Myocyte (in vitro differentiated cells): ENCODE measurements around the gene COG4. TPM values are rescaled to one million over a fixed set of nuclear protein-coding genes. Genes with fewer than 3 reads are reported as not detected.

ENCODE experiments used
- DNase-seq: peaks from one replicate; pipeline ENCODE4 v3.0.0-alpha.2; 2012; ENCODE audit warnings: low read depth
- total RNA-seq: library from RNA; depleted of rRNA; stranded (reverse); fragments of >200 nt; gene quantifications from 2 replicates; pipeline ENCODE4 v1.2.3, GENCODE V29; 2014

The COG4 gene
- total RNA-seq, 1 donor from 2014 or later = 63.1 TPM

DNA sequence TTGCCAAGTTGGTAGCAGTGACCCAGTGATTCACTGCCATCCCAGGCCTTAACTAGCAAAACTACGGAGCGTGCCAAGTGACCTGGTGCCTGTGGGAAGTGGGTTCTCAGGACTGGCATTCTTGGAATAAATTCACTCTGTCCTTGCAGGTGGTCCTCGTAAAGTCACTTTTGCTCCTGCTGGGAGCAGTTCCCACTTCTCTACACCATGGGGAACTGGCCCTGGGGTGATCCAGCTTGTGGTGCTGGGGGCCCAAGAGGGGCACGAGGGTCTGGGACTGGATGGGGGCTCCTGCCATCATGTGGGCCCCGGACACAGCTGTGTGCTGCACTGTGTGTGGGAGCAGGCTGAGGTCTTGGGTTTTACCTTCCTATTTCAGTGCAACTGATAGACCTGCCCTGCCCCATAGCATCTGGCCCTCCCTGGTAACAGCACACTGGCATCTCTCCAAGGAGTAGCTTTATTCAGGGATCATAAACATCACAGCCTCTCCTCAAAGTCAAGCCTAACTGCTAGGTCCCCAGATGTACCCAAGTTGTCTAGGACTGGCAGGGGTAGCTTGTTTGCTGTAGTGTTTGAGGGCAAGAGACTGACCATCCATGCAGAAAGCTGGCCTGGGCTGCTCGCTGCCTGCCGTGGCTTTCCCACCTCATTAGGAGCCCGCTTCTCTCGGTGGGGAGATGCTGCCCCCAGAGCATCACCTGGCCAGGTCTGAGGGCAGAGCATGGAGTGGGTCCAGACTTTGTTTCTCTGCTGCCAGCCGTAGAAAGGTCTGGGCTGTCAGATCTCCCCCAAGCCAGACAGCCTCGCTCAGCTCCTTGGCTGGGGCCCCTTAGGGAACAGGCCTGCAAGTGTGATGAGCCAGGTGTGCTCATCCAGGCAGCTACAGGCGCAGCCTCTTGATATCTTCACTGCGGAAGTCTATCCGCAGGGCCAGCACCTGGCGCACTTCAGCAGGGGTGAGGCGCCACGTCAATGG is 42.9 kb downstream of the COG4 start:
- no peak for DNase-seq

DNA sequence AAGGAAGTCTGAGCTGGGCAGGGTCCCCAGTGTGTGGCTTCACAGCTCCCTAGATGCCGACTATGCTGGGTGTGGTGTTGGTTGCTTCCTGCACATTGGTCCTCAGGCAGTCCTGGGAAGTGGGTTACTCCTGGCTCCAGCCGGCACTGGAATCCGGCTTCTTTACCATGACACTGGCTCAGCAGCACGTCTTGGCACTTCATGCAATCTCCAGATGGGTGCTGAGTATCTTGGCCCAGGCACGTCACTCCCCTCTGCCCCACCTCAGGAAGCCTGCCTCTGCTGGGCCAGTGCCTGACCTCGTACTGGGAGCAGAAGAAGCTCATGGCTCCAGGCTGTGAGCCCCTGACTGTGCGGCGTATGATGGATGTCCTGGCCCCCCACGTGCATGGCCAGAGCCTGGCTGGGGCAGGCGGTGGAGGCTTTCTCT is 44.4 kb downstream of the COG4 start:
- DNase-seq = no peak

DNA sequence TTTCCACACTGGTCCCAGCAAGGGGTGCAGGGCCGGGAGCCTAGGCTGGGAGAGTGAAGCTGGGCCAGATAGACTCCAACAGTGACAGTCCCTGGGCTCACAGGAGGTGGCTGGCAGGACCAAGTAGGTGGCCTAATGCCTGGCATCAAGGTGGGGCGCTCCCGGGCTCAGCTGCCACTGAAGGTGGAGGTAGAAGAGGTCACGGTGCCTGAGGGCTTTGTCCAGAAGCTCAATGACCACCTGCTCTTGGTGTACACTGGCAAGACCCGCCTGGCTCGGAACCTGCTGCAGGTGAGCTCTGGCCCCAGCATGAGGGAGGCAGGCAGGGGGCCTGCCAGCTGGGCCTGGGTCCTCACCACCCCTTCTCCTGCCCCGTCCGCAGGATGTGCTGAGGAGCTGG is 45.2 kb downstream of the COG4 start:
- DNase-seq = no peak

DNA sequence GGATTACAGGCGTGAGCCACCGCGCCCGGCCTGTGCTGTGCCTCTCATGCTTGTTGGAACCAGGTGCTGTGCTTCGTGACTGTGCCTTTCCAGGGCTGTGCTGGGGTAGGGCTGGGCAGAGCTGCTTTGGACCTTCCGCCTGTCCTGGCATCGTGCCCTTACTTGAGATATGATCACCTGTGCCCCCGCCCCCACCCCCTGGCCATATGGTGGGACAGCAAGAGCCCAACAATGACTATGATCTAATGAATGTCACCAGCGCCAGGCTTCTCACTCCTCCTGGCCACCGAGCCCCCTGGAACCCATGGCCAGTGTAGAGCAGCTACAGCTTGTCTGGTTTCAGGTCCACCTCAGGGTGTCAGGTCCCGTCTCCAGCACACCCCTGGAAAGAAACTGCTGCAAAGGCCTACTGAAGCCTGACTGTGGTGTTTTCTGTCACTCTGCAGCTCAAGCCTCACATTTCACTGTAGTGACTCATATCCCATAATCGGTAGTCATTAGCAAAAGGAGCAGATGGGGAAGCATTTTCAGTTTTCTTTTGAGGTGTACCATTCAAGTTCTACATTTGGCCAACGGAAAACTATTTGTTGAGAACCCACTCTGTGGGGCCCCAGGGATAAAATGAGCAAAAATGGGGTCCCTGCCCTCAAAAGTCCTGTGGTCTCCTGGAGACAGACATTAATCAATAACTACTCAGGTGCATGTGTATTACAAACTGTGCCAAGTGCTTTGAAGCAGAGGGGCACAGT is 46.9 kb downstream of the COG4 start:
- peak; percentile 85 for DNase-seq

DNA sequence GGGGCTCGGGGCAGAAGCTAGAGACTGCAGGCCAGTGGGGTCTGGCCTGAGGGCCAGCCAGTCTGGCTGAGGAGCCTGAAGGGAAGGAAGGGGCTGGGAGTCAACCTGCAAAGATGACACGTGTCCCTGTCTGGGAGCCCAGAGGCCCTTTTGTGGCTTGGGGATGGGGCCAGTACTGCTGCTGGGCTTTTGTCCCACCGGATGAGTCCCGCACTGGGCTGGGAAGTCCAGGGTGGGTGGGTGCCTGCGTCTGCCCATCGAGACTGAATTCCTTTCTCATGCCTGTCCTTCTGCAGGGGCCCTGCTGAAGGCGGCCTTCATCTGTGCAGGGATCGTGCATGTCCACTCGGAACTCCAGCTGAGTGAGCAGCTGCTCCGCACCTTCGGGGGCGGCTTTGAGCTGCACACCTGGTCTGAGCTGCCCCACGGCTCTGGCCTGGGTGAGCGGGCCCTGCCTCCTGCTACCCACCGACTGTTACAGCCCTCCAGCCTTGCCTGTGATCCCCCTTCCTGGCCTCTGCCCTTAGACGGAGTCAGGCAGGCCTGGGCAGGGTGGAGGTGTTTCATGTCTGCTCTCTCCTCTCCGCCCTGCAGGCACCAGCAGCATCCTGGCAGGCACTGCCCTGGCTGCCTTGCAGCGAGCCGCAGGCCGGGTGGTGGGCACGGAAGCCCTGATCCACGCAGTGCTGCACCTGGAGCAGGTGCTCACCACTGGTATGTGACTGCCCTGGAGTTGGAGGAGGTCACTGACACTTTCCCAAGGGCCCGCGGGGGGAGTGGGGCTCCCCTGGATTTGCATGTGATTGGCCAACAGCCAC is 48.1 kb downstream of the COG4 start:
- no peak for DNase-seq

DNA sequence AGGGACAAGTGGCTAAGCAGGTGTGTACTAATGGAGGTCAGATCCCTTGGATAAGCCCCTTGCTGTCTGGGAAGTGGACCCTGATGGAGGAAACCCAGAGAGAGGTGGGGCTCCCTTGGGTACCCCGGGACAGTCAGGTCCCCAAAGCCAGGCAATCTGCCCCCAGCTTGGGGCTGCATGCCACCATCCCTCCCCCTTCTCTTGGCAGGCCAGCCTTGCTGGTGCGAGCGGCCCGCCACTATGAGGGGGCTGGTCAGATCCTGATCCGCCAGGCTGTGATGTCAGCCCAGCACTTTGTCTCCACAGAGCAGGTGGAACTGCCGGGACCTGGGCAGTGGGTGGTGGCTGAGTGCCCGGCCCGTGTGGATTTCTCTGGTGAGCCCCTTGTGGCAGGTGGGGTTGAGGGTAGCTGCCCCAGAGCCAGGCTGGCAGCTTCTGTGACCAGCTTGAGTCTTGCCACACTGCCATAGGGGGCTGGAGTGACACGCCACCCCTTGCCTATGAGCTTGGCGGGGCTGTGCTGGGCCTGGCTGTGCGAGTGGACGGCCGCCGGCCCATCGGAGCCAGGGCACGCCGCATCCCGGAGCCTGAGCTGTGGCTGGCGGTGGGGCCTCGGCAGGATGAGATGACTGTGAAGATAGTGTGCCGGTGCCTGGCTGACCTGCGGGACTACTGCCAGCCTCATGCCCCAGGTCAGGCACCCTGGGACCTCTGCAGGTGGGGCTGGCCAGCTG is 48.9 kb downstream of the COG4 start:
- no peak for DNase-seq

DNA sequence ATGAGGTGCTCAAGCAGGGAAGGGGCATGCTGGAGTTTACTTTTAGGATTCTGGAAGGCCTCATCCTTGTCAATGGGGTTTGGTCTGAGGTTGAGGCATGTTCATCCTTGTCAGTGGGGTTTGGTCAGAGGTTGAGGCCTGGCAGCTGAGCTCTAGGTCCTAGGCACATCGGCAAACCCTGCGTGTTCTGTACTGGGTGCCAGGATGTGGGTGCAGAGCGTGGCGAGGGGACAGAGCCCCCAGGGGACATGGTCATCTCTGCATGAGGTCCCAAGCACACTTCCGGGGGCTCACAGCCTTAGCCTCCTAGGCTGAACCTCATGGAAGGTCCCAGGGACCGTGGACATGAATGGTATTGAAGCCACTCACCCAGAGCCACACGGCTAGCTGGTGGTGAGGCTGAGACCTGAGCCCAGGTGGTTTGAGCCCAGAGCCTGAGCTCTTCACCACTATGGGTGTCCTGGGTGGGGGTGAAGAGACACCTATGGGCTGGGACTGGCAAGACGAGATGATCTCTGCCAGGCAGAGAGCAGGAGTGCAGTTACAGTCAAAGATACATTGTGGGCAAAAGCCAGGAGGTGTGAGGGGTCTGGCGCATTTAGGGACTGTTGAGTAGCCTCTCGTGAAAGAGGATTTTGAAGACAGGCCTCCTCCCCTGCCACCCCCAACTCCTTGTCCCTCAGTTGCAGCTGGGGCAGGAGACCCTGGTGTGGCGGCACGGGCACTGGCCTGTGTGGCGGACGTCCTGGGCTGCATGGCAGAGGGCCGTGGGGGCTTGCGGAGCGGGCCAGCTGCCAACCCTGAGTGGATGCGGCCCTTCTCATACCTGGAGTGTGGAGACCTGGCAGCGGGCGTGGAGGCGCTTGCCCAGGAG is 49.7 kb downstream of the COG4 start:
- no peak for DNase-seq

DNA sequence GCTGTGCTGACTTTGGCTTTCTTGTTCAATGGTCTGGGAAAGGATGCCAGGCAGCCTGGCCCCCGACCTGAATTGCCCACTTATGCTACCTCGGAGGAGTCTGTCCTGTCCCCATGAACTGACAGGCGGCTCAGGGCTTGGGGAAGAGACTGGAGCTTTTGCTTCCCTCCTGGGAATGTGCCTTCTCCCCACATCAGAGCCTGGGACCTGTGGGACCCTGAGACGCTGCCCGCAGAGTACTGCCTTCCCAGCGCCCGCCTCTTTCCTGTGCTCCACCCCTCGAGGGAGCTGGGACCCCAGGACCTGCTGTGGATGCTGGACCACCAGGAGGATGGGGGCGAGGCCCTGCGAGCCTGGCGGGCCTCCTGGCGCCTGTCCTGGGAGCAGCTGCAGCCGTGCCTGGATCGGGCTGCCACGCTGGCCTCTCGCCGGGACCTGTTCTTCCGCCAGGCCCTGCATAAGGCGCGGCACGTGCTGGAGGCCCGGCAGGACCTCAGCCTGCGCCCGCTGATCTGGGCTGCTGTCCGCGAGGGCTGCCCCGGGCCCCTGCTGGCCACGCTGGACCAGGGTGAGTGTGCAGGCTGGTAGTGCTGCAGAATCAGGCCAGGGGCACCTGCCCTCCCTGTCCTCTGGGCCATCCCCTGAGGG is 50.4 kb downstream of the COG4 start:
- DNase-seq = no peak

DNA sequence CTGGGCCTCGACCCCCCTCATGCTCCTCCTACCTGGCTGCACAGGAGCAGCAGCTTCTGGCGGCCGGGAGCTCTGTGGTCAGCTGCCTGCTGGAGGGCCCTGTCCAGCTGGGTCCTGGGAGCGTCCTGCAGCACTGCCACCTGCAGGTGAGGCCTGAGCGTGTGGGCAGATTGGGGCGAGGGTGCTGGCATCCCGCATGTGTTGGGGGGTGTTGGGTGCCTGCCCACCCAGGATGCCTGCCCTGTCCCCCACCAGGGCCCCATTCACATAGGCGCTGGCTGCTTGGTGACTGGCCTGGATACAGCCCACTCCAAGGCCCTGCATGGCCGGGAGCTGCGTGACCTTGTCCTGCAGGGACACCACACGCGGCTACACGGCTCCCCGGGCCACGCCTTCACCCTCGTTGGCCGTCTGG is 52.4 kb downstream of the COG4 start:
- peak; percentile 28 for DNase-seq

DNA sequence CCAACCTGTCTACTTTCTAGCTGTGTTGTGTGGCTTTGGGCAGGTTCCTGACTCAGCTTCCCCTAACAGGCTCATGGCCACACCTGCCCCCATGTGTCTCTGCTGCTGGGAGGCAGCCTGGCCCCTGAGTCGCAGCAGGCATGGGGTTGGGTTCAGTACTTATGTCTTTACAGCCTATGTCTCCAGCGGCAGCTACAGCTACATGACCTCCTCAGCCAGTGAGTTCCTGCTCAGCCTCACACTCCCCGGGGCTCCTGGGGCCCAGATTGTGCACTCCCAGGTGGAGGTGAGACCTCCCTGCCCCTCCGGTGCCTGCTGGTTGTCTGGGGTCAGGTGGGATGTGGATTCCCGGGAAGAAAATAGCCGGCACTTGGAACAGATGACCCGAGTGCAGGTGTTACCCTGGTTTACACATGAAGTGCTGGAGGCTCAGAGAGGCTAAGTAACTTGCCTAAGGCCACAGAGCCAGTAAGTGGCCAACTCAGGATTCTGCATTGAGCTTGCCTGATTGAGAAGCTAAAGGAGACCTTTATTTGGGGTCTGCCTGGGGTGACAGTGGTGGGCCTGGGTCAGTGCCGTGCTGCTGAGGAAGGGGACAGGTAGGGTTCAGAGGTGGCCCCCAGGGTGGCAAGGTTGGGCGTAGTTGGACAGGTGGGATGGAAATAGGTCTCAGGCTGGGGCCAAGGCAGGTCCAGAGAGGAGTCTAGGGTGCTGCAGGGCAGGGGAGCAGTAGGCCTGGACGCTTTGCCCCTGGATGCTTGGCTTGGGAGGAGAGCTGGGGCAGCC is 53.0 kb downstream of the COG4 start:
- DNase-seq = no peak

DNA sequence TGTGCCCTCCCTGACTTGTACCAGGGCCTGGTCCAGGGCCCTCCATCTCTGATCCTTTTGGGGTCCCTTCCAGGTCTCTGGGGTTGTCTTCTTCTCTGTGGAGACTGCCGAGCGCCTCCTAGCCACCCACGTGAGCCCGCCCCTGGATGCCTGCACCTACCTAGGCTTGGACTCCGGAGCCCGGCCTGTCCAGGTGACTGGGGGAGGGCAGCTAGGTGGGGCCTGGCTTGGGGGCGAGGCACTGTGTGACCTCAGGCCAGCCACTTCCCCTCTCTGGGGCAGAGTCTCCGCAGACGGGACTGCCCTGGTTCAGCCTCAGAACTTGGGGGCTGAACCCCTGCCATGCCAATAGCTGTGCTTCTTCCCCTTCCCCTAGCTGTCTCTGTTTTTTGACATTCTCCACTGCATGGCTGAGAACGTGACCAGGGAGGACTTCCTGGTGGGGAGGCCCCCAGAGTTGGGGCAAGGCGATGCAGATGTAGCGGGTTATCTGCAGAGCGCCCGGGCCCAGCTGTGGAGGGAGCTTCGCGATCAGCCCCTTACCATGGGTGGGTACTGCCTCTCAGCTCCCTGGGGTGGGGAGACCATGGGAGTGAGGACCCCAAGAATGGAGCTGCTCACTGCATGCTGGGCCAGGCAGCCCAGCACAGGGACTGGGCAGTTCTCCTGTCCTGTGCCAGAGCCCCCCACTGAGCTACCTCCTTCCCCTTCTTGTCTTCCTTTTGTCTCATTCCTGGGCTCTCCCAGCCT is 54.4 kb downstream of the COG4 start:
- DNase-seq = no peak

DNA sequence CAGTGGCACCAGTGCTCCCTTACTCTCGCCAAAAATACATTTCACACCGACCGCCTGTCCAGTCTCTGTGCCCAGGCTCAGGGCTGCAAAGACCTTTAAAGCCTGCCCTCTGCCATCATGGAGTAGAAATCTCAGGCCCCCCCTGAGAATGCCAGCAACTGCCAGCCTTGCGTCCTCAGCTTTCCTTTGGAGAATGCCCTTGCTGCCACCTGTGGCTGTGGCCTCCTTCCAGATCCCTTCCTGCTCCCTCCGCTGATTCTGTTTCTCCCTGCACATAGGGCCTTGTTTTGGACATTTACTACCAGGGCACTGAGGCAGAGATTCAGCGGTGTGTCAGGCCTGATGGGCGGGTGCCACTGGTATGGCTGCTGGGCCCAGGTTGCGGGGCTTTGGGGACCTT is 55.7 kb downstream of the COG4 start:
- DNase-seq = no peak

DNA sequence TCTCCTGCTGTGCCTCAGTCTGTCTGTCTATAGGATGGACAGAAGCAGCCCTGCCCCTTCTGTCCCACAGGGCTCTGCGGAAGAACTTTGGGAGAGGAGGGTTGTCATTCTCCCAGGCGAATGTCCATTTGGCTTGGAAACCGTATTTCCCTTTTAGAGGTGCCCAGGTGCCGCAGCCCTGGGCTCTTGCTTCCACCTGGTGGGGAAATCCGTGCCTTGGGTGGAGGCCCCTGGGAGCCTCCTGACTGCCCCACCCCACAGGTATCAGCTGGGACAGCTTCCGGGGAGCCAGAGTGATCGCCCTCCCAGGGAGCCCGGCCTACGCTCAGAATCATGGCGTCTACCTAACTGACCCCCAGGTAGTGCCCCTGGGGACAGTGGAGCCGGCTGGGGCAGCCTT is 56.2 kb downstream of the COG4 start:
- no peak for DNase-seq

DNA sequence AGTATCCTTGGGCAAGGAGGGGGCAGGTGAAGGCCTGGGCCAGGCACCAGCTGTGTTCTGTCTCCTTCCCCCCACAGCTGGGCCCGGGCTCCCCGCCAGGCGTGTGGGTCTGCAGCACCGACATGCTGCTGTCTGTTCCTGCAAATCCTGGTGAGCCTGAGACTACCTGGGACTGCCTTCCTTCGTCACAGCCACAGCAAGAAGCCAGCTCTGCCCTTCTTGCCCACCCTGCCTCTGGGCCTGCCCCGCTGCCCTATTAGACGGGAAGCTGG is 56.6 kb downstream of the COG4 start:
- no peak for DNase-seq

DNA sequence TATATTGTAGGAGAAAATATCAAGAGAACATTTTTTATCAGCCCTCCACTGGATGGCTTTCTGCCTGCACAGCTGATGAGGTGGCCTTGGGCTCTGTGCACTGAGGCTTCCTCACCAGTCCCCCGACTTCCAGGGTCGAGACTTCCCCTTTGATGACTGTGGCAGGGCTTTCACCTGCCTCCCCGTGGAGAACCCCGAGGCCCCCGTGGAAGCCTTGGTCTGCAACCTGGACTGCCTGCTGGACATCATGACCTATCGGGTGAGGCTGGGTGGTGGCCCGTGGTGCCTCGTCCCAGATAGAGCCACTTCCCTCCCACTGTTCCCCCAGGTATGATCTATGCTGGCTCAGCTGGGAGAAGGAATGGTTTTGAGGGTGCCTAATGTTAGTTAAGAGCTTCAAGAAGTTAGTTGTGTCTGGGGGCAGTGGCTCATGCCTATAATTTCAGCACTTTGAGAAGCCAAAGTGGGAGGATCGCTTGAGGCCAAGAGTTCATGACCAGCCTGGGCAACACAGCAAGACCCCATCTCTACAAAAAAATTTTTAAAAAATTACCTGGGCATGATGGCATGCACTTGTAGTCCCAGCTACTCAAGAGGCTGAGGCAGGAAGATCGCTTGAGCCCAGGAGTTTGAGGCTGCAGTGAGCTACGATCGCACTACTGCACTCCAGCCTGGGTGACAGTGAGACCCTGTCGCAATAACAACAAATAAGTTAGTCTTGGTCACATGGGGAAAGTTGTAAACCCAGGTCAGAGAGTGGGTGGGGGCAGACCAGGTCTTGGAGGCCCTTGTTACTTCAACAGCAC is 57.2 kb downstream of the COG4 start:
- no peak for DNase-seq

DNA sequence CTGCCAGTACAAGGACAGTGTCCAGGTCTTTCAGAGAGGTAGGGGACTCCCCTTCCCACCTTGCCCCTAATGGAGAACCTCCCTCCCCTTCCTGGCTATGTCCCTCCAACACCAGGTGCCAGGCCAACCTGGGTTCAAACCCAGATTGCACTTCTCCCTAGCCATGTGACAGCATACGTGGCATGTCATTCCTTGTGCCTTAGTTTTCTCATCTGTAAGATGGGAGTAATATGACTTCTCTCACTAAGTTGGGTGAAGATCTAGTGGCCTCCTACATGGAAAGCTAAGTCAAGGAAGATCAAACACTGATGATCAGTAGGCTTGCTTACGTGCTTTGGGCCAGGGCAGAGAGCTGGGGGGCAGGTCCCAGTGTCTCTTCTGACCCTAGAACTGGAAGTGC is 60.1 kb downstream of the COG4 start:
- DNase-seq = no peak

DNA sequence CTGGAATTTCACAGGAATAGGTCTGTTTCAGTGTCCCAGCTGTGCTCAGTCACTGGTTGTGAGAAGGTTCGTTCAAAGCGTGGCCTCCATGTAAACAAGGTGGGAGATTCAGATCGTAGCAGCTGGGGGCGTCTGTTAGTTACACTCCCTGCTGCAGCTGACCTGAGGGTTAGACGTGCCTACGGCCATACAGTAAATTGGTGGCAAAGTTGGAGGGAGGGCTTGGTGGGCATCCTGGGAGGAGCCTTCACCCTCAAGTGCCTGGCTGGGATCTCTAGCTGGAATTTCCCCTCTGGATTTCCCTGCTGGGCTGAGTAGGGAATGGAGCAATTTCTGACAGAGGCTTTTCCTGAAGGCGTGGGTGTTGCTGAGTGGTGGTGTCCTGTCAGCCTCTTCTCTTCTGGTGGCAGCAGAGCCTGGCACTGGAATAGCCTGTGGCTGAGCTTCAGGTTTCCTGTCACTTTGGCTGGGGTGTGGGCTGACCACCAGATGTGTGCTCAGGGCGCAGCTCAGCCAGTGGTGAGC is 62.6 kb downstream of the COG4 start:
- DNase-seq = peak; percentile 41
